Activated CD8-positive, alpha-beta memory T cell treated with anti-CD3 and anti-CD28 coated beads, Interleukin-2, amount 10 ng/mL, durations not matched to agents 7 days and 5 days (primary cell): ENCODE results near the gene MC1R. TPM values are rescaled to one million over a fixed set of nuclear protein-coding genes. Genes with fewer than 3 reads are reported as not detected.
A peak's percentile ranks its signal among the peaks of the same experiment; 100 is the strongest.
"Not testable (repeated sequence)": the region's sequence is repeated elsewhere in the genome, so short reads cannot be mapped to it uniquely, and the experiment has no call there.

ENCODE experiments used
- ATAC-seq: fragments of 150-1000 bp; cut with Tn5 transposase; one replicate; pipeline ENCODE4 v1.10.0; 2021; ENCODE audit warnings: moderate library complexity
- CTCF ChIA-PET: fragments of 350-600 bp; sonication (Branson Sonifier 250); formaldehyde crosslinking; loops from one replicate; lab custom pipeline; 2021; ENCODE audit warnings: antibody characterized with exemption; lab: Charles Lee
- DNase-seq: peaks from one replicate; pipeline ENCODE4 v3.0.0-alpha.2; 2020
- H3K27ac Mint-ChIP-seq: one replicate; pipeline ENCODE4 v1.8.0; 2021; ENCODE audit warnings: mild to moderate bottlenecking, mixed read lengths
- H3K27me3 Mint-ChIP-seq: one replicate; pipeline ENCODE4 v1.8.0; 2021; ENCODE audit warnings: mixed read lengths
- H3K36me3 Mint-ChIP-seq: one replicate; pipeline ENCODE4 v1.8.0; 2021; ENCODE audit warnings: mild to moderate bottlenecking, mixed read lengths
- H3K4me1 Mint-ChIP-seq: one replicate; pipeline ENCODE4 v1.8.0; 2021; ENCODE audit warnings: mixed read lengths
- H3K4me3 Mint-ChIP-seq: one replicate; pipeline ENCODE4 v1.8.0; 2021; ENCODE audit warnings: mild to moderate bottlenecking, moderate library complexity, mixed read lengths
- H3K9me3 Mint-ChIP-seq: one replicate; pipeline ENCODE4 v1.8.0; 2022; ENCODE audit warnings: low read depth, mixed read lengths
- total RNA-seq, 2 experiments: library from RNA; stranded (reverse); gene quantifications; one replicate each; pipeline ENCODE4 v1.2.3, GENCODE V29; 2021

The MC1R gene
- total RNA-seq, 2 experiments from 2014 or later: 2.6 to 4.1 TPM

GRCh38 chr16:89912627-89913026 is 6.0 kb upstream of the MC1R start:
- Mint-ChIP-seq H3K9me3 (no peaks in the 10 kb centered on the region), H3K4me3 (no peak overlapping the region), H3K27me3 (no peaks in the 10 kb centered on the region), H3K4me1 (peaks cover 17% of the 10 kb centered on the region), H3K27ac (no peak overlapping the region), H3K36me3 (peaks cover 23% of the 10 kb centered on the region)
- ATAC-seq: no peak
- no peak for DNase-seq
- CTCF ChIA-PET: interaction anchor here (1.0 to 1.2 kb wide), 4 partner anchors 9 to 212 kb away, joined by 3 to 6 read pairs (median 4); no protein-coding TSS in a partner anchor

GRCh38 chr16:89913408-89914387 is 5.0 kb upstream of the MC1R start:
- Mint-ChIP-seq H3K27me3 (peaks cover 1% of the 10 kb centered on the region), H3K4me1 (peaks cover 25% of the 10 kb centered on the region), H3K4me3 (no peak overlapping the region), H3K27ac (peak overlapping the region; percentile 11), H3K36me3 (peaks cover 23% of the 10 kb centered on the region), H3K9me3 (no peaks in the 10 kb centered on the region)
- DNase-seq (no peak), ATAC-seq (no peak)
- CTCF ChIA-PET: interaction anchor here (1.0 to 1.2 kb wide), 2 partner anchors 10 to 213 kb away, joined by 3 read pairs; no protein-coding TSS in a partner anchor

GRCh38 chr16:89914642-89915285 is 3.9 kb upstream of the MC1R start:
- not testable (repeated sequence) for ATAC-seq, H3K4me3 Mint-ChIP-seq

GRCh38 chr16:89915303-89916232 is 3.1 kb upstream of the MC1R start:
- no peak overlapping the region for H3K4me3 Mint-ChIP-seq
- H3K4me1 Mint-ChIP-seq: peaks cover 32% of the 10 kb centered on the region
- peaks cover 18% of the 10 kb centered on the region for H3K27me3 Mint-ChIP-seq
- H3K27ac Mint-ChIP-seq: no peak overlapping the region
- peaks cover 10% of the 10 kb centered on the region for H3K36me3 Mint-ChIP-seq
- no peak for ATAC-seq
- CTCF ChIA-PET: interaction anchor here (1.6 kb wide), 1 partner anchor 9 kb away, joined by 3 read pairs; no protein-coding TSS in a partner anchor
- DNase-seq: no peak
- H3K9me3 Mint-ChIP-seq: no peaks in the 10 kb centered on the region

More at GRCh38 chr16:89914642-89915285, 3.9 kb upstream of the MC1R start:
- DNase-seq, H3K27ac Mint-ChIP-seq, H3K9me3 Mint-ChIP-seq: not testable (repeated sequence)
- Mint-ChIP-seq H3K4me1 (peaks cover 32% of the 10 kb centered on the region), H3K36me3 (peaks cover 15% of the 10 kb centered on the region), H3K27me3 (peaks cover 11% of the 10 kb centered on the region)
- CTCF ChIA-PET: interaction anchor here (0.6 to 1.6 kb wide), 2 partner anchors 8 to 372 kb away, joined by 3 read pairs; no protein-coding TSS in a partner anchor

- peak overlapping the region; percentile 58 for H3K4me3 Mint-ChIP-seq
Measured at GRCh38 chr16:89917773-89918452, 749 bp upstream of the MC1R start.

GRCh38 chr16:89919535-89920406 is 1.1 kb downstream of the MC1R start:
- H3K4me3 Mint-ChIP-seq: no peak overlapping the region
- no peak overlapping the region for H3K27ac Mint-ChIP-seq
- H3K4me1 Mint-ChIP-seq: peaks cover 55% of the 10 kb centered on the region
- H3K27me3 Mint-ChIP-seq: peaks cover 35% of the 10 kb centered on the region
- H3K36me3 Mint-ChIP-seq: peaks cover 2% of the 10 kb centered on the region
- no peak for ATAC-seq
- no peaks in the 10 kb centered on the region for H3K9me3 Mint-ChIP-seq
- CTCF ChIA-PET: interaction anchor here (0.8 to 2.6 kb wide), 4 partner anchors 214 to 223 kb away, joined by 3 to 10 read pairs (median 3); no protein-coding TSS in a partner anchor
- DNase-seq: no peak

More at GRCh38 chr16:89917773-89918452, 749 bp upstream of the MC1R start:
- CTCF ChIA-PET: interaction anchor here (0.8 to 2.6 kb wide), 4 partner anchors 8 to 218 kb away, joined by 3 to 16 read pairs (median 6); no protein-coding TSS in a partner anchor
- H3K27ac Mint-ChIP-seq: peak overlapping the region; percentile 75
- peaks cover 6% of the 10 kb centered on the region for H3K36me3 Mint-ChIP-seq
- peaks cover 26% of the 10 kb centered on the region for H3K27me3 Mint-ChIP-seq
- peak; percentile 92 for DNase-seq
- no peaks in the 10 kb centered on the region for H3K9me3 Mint-ChIP-seq
- ATAC-seq: peak; percentile 74
- H3K4me1 Mint-ChIP-seq: peaks cover 52% of the 10 kb centered on the region

GRCh38 chr16:89920723-89921122 is 2.1 kb downstream of the MC1R start:
- DNase-seq (no peak), ATAC-seq (no peak)
- H3K36me3 Mint-ChIP-seq: peaks cover 2% of the 10 kb centered on the region
- H3K4me1 Mint-ChIP-seq: peaks cover 55% of the 10 kb centered on the region
- H3K9me3 Mint-ChIP-seq: no peaks in the 10 kb centered on the region
- peak overlapping the region; percentile 46 for H3K27ac Mint-ChIP-seq
- CTCF ChIA-PET: interaction anchor here (1.5 kb wide), 1 partner anchor 221 kb away, joined by 3 read pairs; no protein-coding TSS in a partner anchor
- peaks cover 39% of the 10 kb centered on the region for H3K27me3 Mint-ChIP-seq
- H3K4me3 Mint-ChIP-seq: no peak overlapping the region

- Mint-ChIP-seq H3K4me1 (peaks cover 53% of the 10 kb centered on the region), H3K9me3 (no peaks in the 10 kb centered on the region), H3K27me3 (peaks cover 39% of the 10 kb centered on the region), H3K36me3 (peaks cover under 1% of the 10 kb centered on the region), H3K27ac (peak overlapping the region; percentile 80), H3K4me3 (peak overlapping the region; percentile 74)
- DNase-seq (no peak), ATAC-seq (no peak)
- CTCF ChIA-PET: interaction anchor here (1.5 to 3.1 kb wide), 3 partner anchors 11 to 221 kb away, joined by 3 to 18 read pairs (median 7); no protein-coding TSS in a partner anchor
Measured at GRCh38 chr16:89921131-89921701, 2.6 kb downstream of the MC1R start.

GRCh38 chr16:89921702-89922476 is 3.2 kb downstream of the MC1R start:
- H3K36me3 Mint-ChIP-seq: no peaks in the 10 kb centered on the region
- peak overlapping the region; percentile 74 for H3K4me3 Mint-ChIP-seq
- H3K4me1 Mint-ChIP-seq: peaks cover 54% of the 10 kb centered on the region
- peaks cover 39% of the 10 kb centered on the region for H3K27me3 Mint-ChIP-seq
- DNase-seq: peak; percentile 72
- CTCF ChIA-PET: interaction anchor here (1.0 to 3.1 kb wide), 6 partner anchors 10 to 221 kb away, joined by 3 to 18 read pairs (median 6); partner anchors contain the start of gene SPATA2L
- ATAC-seq: no peak
- H3K27ac Mint-ChIP-seq: peak overlapping the region; percentile 80
- no peaks in the 10 kb centered on the region for H3K9me3 Mint-ChIP-seq

- H3K36me3 Mint-ChIP-seq: no peaks in the 10 kb centered on the region
- no peaks in the 10 kb centered on the region for H3K9me3 Mint-ChIP-seq
- CTCF ChIA-PET: interaction anchor here (0.5 to 3.1 kb wide), 9 partner anchors 10 to 222 kb away, joined by 3 to 18 read pairs (median 6); partner anchors contain the start of genes FANCA and SPATA2L
- peaks cover 41% of the 10 kb centered on the region for H3K27me3 Mint-ChIP-seq
- H3K4me1 Mint-ChIP-seq: peaks cover 51% of the 10 kb centered on the region
- ATAC-seq (no peak), DNase-seq (peak; percentile 84)
- peak overlapping the region; percentile 74 for H3K4me3 Mint-ChIP-seq
- H3K27ac Mint-ChIP-seq: peak overlapping the region; percentile 80
Measured at GRCh38 chr16:89922477-89922883, 3.8 kb downstream of the MC1R start.
